BE2C (cell line): ENCODE measurements around the gene CHST7. TPM values are rescaled to one million over a fixed set of nuclear protein-coding genes. Genes with fewer than 3 reads are reported as not detected.
"Not testable (repeated sequence)": the region's sequence is repeated elsewhere in the genome, so short reads cannot be mapped to it uniquely, and the experiment has no call there.

ENCODE experiments used
- DNase-seq: peaks from one replicate; pipeline ENCODE4 v3.0.0-alpha.2; 2020
- H3K27me3 ChIP-seq: fragments of 250-450 bp; sonication (Bioruptor Pico); 2 replicates; pipeline ENCODE4 v1.5.1; 2020; ENCODE audit warnings: mild to moderate bottlenecking
- H3K36me3 ChIP-seq: fragments of 250-450 bp; sonication (Bioruptor Pico); 2 replicates; pipeline ENCODE4 v1.5.1; 2020; ENCODE audit warnings: mild to moderate bottlenecking
- H3K4me1 ChIP-seq: fragments of 250-450 bp; sonication (Bioruptor Pico); 2 replicates; pipeline ENCODE4 v1.5.1; 2020
- H3K4me3 ChIP-seq: 2 replicates; pipeline ENCODE4 v1.5.1; 2011; ENCODE audit warnings: low read depth, low read length
- H3K9me3 ChIP-seq: fragments of 250-450 bp; sonication (Bioruptor Pico); 2 replicates; pipeline ENCODE4 v1.5.1; 2020
- CTCF ChIP-seq: IDR thresholded peaks from 2 replicates; pipeline ENCODE4 v1.5.1; 2012; ENCODE audit warnings: mild to moderate bottlenecking, low read depth, low read length
- polyA plus RNA-seq: library from polyadenylated mRNA; unstranded; fragments of >200 nt; gene quantifications from one replicate; pipeline ENCODE4 v1.2.1, GENCODE V29; 2012; ENCODE audit warnings: low read depth, missing spikeins; ENCODE audit not compliant: insufficient read length, insufficient read depth

CHST7 gene
- not detected for polyA plus RNA-seq

GRCh38 chrX:46573331-46573891 is at the start of gene CHST7:
Gene CHST7 (plus strand): TSS chrX:46573765. CDS start chrX:46573932, 167 bp downstream.
- Histone ChIP-seq H3K4me1 (no peaks in the 10 kb centered on the region), H3K4me3 (peak within 1 kb of the TSS; percentile 57), H3K36me3 (no peaks in the 10 kb centered on the region), H3K9me3 (no peaks in the 10 kb centered on the region), H3K27me3 (peaks cover 24% of the 10 kb centered on the region)
- TF ChIP-seq CTCF, result peak; percentile 51
- peak; percentile 74 for DNase-seq

- not testable (repeated sequence) for H3K36me3 ChIP-seq, H3K4me3 ChIP-seq, H3K27me3 ChIP-seq, DNase-seq, H3K4me1 ChIP-seq, H3K9me3 ChIP-seq
Measured at GRCh38 chrX:46528640-46529039, 44.9 kb upstream of the CHST7 start.

- DNase-seq, H3K4me3 ChIP-seq, H3K4me1 ChIP-seq, H3K27me3 ChIP-seq, H3K36me3 ChIP-seq, H3K9me3 ChIP-seq: not testable (repeated sequence)
Measured at GRCh38 chrX:46529740-46530403, 43.7 kb upstream of the CHST7 start.

- not testable (repeated sequence) for H3K27me3 ChIP-seq, H3K4me3 ChIP-seq, H3K4me1 ChIP-seq, H3K36me3 ChIP-seq, H3K9me3 ChIP-seq, DNase-seq
Measured at GRCh38 chrX:46530404-46530908, 43.1 kb upstream of the CHST7 start.

- Histone ChIP-seq H3K4me1 (no peaks in the 10 kb centered on the region), H3K9me3 (no peaks in the 10 kb centered on the region), H3K36me3 (no peaks in the 10 kb centered on the region), H3K4me3 (no peak overlapping the region), H3K27me3 (no peaks in the 10 kb centered on the region)
- no peak for TF ChIP-seq CTCF
- no peak for DNase-seq
Measured at GRCh38 chrX:46531442-46531841, 42.1 kb upstream of the CHST7 start.

GRCh38 chrX:46543441-46543840 is 30.1 kb upstream of the CHST7 start:
- TF ChIP-seq CTCF, result no peak
- no peaks in the 10 kb centered on the region for H3K27me3 ChIP-seq
- no peak overlapping the region for H3K4me3 ChIP-seq
- DNase-seq, result no peak
- no peaks in the 10 kb centered on the region for H3K4me1 ChIP-seq
- no peaks in the 10 kb centered on the region for H3K36me3 ChIP-seq
- H3K9me3 ChIP-seq, result no peaks in the 10 kb centered on the region

GRCh38 chrX:46544527-46544926 is 29.0 kb upstream of the CHST7 start:
- H3K9me3 ChIP-seq, H3K36me3 ChIP-seq, DNase-seq, H3K27me3 ChIP-seq, H3K4me1 ChIP-seq: not testable (repeated sequence)
- peak overlapping the region; percentile 90 for H3K4me3 ChIP-seq

- H3K4me3 ChIP-seq, result peak within 1 kb of the TSS; percentile 90
- no peaks in the 10 kb centered on the region for H3K9me3 ChIP-seq
- peak; percentile 92 for DNase-seq
- no peaks in the 10 kb centered on the region for H3K36me3 ChIP-seq
- H3K27me3 ChIP-seq, result no peaks in the 10 kb centered on the region
- TF ChIP-seq CTCF, result peak; percentile 41
- no peaks in the 10 kb centered on the region for H3K4me1 ChIP-seq
Measured at GRCh38 chrX:46545111-46546005, 28.2 kb upstream of the CHST7 start, which contains the start of gene ZNF674. Gene ZNF674 (minus strand): TSS chrX:46545421. CDS start chrX:46542087, 3,334 bp downstream.
